Fibroblast of skin of abdomen (primary cell): ENCODE data around the gene AKR7A2.

Experiments
- DNase-seq: peaks from one replicate; pipeline ENCODE4 v3.0.0-alpha.2; 2013

AKR7A2 gene

GRCh38 chr1:19342894-19343616, 31.1 kb upstream of the AKR7A2 start:
- no peak for DNase-seq

DNA sequence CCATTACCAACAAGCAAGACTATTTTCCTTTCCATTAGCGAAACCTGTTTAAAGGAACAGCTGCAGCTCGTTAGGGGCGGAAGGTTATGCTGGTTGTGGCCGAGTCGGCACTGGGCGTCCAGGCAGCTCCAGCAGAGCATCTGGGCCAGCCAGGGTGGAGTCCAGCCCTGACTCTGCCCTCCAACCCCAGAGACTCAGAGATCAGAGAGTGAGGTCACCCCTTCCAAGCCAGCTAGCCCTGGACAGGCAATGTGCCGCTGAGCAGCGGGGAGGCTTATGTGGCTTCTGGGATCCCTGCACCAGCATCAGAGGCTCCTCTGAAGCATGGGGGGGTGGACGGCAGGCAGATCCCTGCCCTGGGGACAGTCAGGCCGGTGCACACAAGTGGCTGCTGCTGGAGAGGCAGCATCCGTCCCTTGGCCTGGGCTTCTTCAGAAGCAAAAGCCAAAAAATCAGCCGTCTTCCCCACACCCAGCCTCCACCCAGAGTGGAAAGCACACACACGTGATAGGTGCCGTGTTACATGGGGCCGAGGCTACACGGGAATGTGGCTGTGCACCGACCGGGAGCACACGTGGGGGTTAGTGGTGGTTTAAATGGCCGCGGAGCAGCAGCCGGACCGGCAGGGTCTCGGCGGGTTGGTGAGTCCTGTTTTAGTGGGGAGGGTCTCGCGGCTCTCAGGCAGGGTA, 30.3 kb upstream of the AKR7A2 start:
- no peak for DNase-seq

- DNase-seq = peak; percentile 56
These were observed 29.5 kb upstream of the AKR7A2 start for GRCh38 chr1:19341201-19342061.

DNA sequence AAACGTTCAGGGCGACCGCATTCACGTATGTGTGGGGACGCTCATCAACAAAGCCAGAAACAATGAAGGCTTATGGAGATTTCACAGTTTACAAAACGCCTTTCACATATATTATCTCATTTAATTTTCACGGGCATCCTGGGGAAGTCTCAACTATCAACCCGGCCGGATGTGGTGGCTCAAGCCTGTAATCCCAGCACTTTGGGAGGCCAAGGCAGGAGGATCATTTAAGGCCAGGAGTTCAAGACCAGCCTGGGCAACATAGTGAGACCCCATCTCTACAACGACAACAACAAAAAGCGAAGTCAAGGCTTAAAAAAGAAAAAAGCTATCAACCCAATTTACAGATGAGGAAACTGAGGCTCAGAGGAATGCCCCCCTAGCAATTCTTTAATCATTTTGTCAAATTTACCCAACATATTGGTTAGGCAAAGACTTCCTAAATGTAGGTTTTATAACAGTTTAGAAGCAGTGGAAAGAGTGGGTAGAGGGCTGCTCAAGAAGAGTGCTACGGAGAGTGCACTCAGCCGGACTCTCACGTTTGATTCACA, 28.5 kb upstream of the AKR7A2 start:
- DNase-seq = no peak

- no peak for DNase-seq
These were observed 27.4 kb upstream of the AKR7A2 start for GRCh38 chr1:19339214-19339861.

GRCh38 chr1:19338323-19338762, 26.4 kb upstream of the AKR7A2 start:
- DNase-seq = peak; percentile 47

DNA sequence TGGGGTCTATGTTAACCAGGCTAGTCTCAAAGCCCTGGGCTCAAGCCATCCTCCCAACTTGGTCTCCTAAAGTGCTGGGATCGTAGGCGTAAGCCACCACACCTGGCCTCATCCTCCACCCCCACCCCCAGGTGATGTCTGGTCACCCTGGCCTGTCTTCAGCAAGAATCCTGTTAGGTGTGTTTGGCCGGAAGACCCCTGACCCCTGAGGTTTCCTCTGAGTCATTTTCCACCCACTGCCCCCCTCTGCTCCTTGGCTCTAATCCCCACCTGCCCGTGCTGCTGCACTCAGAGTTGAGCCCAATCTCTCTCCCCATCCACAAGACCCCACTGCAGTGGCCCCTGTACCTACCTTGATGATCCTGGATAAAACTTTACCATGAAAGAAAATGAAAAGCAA, 25.3 kb upstream of the AKR7A2 start:
- DNase-seq = no peak

- DNase-seq = no peak
These were observed 24.6 kb upstream of the AKR7A2 start for GRCh38 chr1:19336543-19336942.

DNA sequence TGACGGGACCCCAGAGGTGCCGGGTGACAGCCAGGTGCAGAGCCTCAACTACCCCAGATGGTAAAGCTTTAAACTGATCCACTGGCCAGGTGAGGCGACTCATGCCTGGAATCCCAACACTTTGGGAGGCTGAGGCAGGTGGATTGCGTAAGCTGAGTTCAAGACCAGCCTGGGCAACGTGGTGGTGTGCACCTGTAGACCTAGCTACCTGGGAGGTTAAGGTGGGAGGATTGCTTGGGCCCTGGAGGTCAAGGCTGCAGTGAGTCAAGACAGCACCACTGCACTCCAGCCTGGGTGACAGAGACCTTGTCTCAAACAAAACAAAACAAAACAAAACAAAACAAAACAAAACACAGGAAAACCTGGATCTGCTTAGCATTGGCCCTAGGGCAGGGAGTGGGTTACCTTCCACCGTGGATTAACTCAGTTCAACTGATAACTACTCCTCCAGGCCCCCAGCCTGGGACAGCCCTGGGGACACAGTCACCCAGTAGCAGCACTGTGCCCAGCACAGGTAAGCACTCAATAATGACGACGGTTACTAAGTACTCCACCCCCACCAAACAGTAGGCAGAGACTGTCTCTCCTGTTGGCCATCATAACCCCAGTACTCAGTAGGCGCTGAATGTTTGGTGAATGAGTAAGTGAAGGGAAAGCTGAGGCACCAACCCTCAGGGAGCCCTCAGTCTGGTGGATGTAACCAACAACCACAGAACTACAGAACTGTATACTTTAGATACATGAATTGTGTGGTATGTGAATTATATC, 21.8 kb upstream of the AKR7A2 start:
- no peak for DNase-seq

GRCh38 chr1:19332832-19333231, 20.9 kb upstream of the AKR7A2 start:
- no peak for DNase-seq

- DNase-seq = no peak
These were observed 19.4 kb upstream of the AKR7A2 start for GRCh38 chr1:19331262-19331878.

DNA sequence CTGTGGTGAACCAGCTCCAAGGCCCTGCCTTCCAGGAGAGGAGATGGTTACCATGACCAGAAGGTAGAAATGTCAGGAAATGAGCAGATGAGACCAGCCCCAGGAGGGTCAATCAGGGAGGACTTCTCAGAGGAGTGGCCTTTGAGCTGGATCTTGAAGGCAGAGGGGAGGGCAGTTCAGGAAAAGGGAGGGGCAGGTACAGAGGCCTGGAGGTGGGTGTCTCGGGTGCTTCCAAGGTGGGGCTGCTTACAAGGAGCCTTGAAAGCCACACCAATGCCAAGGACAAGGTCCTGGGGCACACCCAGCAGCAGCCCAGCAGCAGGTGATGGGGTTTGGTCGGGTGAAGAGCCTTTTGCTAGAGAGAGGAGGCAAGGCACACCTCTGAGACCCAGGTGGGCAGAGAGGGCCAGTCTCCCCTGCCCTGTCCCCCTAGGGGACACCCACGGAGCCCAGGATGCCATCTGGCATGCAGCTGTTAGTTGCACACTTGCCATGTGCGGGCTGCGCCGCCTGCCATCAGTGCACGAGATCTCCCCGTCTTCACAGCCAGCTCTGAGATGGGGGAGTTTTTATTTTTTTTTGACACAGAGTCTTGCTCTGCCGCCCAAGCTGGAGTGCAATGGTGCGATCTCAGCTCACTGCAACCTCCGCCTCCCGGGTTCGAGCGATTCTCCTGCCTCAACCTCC, 18.6 kb upstream of the AKR7A2 start:
- no peak for DNase-seq

- DNase-seq = no peak
These were observed 17.7 kb upstream of the AKR7A2 start for GRCh38 chr1:19329611-19330010.

- no peak for DNase-seq
These were observed 17.2 kb upstream of the AKR7A2 start for GRCh38 chr1:19329188-19329587.

- no peak for DNase-seq
These were observed 16.5 kb upstream of the AKR7A2 start for GRCh38 chr1:19328486-19328885.

- DNase-seq = no peak
These were observed 15.8 kb upstream of the AKR7A2 start for GRCh38 chr1:19327736-19328135.

DNA sequence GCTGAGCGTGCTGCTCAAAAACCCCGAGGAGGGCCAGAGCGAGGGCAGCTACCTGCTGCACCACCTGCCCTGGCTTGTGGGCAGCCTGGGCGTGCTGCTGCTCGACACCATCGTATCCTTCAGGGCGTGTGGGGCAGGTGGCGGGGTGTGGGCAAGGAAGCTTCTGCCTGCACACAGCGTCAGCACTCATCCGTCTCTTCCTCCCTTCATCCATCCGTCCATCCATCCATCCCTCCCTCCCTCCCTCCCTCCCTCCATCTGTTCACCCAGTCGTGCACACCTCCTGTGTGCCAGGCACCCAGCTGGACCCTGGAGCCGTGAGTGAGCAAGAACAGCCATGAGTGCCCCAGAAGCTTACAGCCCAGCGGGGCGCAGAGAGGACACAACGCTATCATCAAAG, 15.4 kb upstream of the AKR7A2 start:
- DNase-seq = no peak

GRCh38 chr1:19326748-19327065, 14.8 kb upstream of the AKR7A2 start:
- DNase-seq = no peak

DNA sequence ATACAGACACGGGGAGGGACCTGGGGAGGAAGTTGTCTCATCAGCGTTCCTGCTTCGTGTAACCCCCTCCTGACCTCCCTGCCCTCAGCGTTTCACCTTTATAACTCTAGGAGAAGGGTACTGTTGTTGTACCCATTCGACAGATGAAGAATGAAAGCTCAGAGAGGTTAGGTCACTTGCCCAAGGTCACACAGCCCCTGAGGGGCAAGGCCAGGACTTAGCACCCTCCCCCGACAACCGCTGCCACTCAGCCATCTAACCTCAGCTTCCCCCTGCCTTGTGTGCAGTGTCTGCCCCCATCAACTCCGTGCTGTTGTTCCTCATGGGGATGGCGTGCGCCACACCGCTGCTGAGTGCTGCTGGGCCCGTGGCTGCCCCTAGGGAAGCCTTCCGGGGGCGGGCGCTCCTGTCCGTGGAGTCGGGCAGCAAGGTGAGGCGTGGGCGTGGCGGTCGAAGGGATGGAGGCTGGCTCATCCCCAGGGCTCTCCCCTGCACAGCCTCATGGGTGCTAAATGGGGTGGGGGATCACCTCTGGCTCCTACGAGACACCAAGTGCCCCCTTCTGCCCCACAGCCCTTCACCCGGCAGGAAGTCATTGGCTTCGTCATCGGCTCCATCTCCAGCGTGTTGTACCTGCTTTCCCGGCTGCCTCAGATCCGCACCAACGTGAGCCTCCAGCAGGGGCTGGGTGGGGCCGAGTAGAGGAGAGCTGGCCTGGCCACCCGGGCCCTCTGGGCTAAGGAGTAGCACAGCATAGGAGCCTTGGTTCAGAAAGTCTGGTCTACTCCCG, 14.2 kb upstream of the AKR7A2 start:
- DNase-seq = no peak

GRCh38 chr1:19325368-19325957, 13.5 kb upstream of the AKR7A2 start:
- DNase-seq = no peak
